ENCODE data around the gene TRIO. TPM values are rescaled to one million over a fixed set of nuclear protein-coding genes. Genes with fewer than 3 reads are reported as not detected.

Gene TRIO
- polyA plus RNA-seq, 5 donors = 67.0 to 85.2 (median 80.6) TPM

GRCh38 chr5:14286574-14287421, 143.7 kb downstream of the TRIO start:
- DNase-seq = no peak

DNA sequence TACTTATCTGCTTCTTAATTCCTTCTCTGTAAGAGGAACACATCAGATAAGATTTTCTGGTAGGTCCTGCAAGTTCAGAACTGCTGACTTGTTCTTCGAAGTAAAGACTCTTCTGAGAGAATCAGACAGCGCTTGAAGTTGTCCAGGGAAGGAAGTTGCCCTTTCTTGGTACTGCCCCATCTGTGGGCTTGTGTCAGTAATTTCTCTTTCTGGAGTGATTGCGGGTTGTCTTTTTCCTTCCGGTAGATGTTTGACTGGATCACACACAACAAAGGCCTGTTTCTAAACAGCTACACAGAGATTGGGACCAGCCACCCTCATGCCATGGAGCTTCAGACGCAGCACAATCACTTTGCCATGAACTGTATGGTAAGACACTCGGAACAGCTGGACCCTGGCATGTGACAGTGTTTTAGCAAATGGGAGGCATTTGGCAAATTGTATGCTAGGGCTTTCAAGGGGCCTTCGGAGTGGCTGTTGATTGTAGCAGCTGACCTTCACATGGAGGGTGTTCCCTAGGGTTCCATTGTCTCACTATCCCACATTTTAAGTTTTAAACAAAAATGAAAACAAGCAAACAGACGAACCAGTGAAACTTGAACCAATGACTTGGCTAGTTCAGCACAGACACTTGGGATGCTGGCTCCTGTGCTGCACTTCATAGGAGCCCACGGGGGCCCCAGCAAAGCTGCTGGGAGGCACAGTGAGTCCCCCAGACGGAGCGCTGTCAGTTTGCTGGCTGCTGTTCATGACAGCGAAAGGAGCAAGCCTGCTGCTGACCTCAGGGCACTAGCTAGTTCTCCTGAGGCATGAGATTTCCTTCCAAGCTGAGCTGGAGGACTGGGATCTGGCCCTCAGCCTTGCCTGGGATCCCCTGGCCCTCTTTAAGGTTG, 149.9 kb downstream of the TRIO start:
- no peak for DNase-seq

DNA sequence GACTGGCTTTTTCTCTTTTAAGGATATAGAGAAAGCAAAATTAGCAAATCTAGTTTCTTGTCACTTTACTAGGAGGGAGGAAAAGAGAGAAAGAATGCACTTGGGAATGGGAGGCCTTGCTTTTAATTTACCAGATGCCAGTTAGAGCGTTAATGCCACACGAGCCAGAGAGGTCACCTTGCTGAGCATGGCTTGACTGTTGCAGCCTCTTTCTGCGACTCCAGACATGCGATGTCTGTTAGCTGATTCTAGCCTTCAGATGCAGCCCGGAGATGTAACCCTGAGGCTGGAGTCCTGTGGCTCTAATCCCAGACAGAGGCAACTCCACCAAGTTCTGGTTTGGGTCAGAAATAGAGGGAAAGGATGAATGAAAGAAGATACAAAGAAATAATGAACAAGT, 152.5 kb downstream of the TRIO start:
- DNase-seq = no peak

GRCh38 chr5:14296533-14297331, 153.6 kb downstream of the TRIO start:
- DNase-seq = no peak

GRCh38 chr5:14297697-14298096, 154.6 kb downstream of the TRIO start:
- DNase-seq = no peak

GRCh38 chr5:14298126-14298847, 155.1 kb downstream of the TRIO start:
- DNase-seq = peak; percentile 43 to 70

GRCh38 chr5:14299666-14300065, 156.5 kb downstream of the TRIO start:
- DNase-seq = no peak

GRCh38 chr5:14301186-14301585, 158.0 kb downstream of the TRIO start:
- DNase-seq = no peak

GRCh38 chr5:14302330-14302729, 159.2 kb downstream of the TRIO start:
- DNase-seq = no peak

GRCh38 chr5:14305045-14305444, 161.9 kb downstream of the TRIO start:
- no peak for DNase-seq

DNA sequence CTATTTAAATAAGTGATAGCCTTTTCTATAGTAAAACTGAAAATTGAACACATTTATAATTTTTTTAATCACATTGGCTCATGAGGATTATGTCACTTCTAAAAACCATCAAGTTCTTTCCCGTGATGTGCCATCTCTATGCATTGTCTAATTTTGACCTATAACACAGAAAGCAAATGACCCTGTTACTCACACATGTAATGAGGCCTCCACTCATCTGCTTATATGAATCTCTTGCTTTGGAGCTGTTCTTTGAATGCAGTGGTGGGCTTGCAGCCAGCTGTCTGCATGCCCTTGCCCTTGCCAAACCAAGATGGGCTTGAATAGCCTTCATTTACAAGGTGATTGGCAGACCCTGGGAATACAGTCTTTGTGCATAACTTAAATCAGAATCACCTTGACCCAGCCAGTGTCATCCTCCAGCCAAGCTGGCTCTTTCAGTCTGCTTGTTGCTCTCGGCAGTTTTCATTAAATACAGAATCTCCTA, 163.2 kb downstream of the TRIO start:
- no peak for DNase-seq

- DNase-seq = no peak
Observed at GRCh38 chr5:14308384-14309154, 165.4 kb downstream of the TRIO start.

- no peak for DNase-seq
Observed at GRCh38 chr5:14309199-14309598, 166.1 kb downstream of the TRIO start.

DNA sequence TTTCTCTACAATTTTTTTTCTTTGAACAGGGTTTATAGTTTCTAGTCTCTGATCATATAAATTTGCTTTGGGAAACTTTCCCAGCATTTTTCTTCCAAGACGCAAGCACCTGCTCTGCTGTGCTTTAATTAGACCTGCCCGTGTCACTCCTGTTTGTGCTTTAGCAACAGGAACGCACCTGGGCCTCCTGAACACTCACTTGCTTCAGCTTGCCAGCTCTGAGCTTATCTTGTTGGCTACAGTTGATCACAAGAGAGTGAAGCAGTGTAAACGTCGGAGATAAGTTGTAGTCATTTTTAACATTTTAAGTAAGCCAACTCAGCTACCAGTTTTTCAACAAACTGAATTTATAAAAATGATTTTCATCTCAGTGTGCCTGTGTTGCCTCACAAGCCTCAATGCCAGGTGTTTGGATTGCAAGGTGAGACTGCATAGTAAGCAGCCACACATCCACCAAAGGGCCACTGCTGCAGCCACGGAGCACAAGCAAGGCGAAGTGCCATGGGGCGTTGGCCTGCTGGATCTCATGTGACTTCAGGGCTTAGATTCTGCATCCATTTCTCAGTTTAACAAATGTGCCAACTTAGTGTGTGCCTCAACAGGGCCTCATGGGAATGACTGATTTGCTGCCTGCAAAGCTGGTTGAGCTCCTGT, 166.9 kb downstream of the TRIO start:
- DNase-seq = no peak

- DNase-seq = no peak
Observed at GRCh38 chr5:14310901-14311300, 167.8 kb downstream of the TRIO start.

- no peak for DNase-seq
Observed at GRCh38 chr5:14313986-14314690, 171.0 kb downstream of the TRIO start.

DNA sequence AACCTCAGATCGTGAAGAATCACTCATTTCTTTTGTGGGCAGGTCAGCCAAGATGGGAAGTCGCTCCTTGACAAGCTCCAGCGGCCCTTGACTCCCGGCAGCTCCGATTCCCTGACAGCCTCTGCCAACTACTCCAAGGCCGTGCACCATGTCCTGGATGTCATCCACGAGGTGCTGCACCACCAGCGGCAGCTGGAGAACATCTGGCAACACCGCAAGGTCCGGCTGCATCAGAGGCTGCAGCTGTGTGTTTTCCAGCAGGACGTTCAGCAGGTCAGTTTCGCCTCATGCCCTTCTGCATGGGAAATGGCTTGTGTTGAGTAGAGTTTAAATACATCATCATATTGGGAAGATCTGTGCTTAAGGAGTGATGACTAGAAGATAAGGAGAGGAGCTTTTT, 173.3 kb downstream of the TRIO start:
- peak; percentile 55 to 62 for DNase-seq

- DNase-seq = no peak
Observed at GRCh38 chr5:14319102-14319501, 176.0 kb downstream of the TRIO start.

GRCh38 chr5:14321936-14322335, 178.8 kb downstream of the TRIO start:
- no peak for DNase-seq

Data from right lung (tissue), 5 donors.